Left hindlimb (tissue), 1 donor: Measurements from ENCODE around the gene OPHN1.
"Not testable (repeated sequence)": the region's sequence is repeated elsewhere in the genome, so short reads cannot be mapped to it uniquely, and the experiment has no call there.

ENCODE experiments used
- DNase-seq: peaks from one replicate; pipeline ENCODE4 v3.0.0-alpha.2; 2018

OPHN1 gene

GRCh38 chrX:68139791-68140190, 293.5 kb downstream of the OPHN1 start:
- DNase-seq, result no peak

DNA sequence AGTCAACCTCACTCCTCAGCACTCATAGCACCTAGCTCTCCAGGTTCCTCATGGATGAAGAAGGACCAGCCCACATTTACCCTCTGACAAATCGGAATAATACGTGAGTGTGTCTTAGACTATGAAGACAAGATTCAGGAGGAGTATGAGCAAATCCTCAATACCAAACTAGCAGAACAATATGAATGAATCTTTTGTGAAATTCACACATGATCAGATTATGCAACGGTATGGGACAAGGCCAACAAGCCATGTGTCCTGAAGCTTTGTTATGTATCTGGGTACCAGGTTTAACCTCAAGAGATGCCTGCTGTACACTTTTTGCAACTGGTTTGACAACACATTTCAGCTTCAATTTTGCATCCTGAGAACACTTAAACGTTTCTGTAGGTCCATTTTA, 300.1 kb downstream of the OPHN1 start:
- DNase-seq, result no peak

DNA sequence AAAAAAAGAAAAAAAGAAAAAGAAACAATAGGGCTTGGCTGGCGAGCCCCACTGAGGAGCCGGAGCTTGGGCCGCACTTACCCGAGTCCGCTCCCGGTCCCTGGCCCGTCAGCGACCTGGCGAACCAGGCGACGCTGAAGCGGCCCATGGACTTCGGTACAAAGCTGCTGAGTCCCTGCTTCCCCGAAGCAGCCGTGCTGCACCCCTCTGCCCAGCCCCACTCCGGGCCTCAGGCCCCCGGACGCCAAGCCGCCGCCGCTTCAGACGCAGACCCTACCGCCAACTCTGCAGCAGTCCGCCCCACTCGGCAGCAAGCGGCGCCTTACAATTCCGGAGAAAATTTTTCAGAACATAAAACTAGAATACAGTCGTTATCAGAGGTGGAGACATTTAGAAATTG, 300.5 kb downstream of the OPHN1 start:
- DNase-seq, result no peak

DNA sequence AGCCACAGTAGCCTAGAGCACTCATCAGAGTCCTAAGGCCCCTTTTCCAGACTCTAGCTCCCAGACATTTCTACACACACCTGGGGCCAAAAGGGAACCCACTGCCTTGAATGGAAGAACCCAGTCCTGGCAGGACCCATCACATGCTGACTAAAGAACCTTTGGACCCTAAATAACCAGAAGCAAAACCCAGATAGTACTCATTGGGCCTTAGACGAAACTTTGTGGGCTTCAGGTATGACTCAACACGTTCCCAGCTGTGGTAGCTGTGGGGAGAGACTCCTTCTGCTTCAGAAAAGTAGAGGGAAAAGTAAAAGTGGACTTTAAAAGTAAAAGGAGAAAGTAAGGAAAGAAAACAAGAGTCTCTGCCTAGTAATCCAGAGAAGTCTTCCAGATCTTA, 311.5 kb downstream of the OPHN1 start:
- no peak for DNase-seq

- DNase-seq, result no peak
These were observed 311.9 kb downstream of the OPHN1 start for GRCh38 chrX:68121371-68121770.

DNA sequence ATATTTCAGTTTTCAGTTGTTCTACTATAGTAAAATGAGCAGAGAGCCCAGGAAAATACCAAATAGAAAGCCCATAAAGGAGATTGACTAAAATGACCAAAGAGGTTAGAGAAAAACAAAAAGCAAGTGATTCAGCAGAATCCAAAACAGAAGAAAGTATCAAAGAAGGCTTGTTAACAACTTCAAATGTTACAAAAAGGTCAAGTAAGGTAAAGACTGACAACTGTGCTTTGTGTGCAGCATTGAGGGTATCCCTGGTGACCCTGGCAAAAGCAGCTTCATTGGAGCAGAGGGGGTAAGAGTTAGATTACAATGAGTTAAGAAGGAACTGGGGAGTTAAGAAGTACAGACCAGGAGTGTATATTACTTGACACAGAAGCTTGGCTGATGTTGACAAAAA, 317.9 kb downstream of the OPHN1 start:
- DNase-seq, result no peak

GRCh38 chrX:68114573-68115129, 318.6 kb downstream of the OPHN1 start:
- DNase-seq, result no peak

DNA sequence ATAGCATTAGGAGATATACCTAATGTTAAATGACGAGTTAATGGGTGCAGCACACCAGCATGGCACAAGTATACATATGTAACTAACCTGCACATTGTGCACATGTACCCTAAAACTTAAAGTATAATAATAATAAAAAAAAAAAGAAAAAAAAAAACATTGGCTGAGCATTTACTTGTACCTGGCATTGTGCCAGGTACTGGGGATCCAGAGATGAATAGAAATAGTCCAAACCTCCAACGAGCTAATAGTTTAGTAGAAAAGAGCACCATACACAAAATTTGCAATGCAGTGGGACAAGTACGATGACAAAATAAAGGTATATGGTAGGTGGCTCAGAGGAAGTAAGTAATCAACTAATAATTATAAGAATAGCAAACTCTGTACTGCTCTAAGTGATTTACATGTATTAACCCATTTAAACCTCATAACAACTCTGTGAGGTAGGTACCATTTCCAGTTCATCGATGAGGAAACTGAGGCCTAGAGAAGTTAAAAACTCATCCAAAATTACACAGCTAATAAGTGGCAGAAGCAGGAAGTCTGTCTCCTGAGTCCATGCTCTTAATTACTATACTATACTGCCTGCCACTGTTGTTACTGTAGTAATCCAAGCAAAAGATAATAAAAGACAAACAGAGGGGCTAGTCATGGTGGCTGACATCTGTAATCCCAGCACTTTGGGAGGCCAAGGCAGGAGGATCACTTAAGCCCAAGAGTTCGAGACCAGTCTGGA, 319.3 kb downstream of the OPHN1 start:
- DNase-seq, result no peak

- DNase-seq, result no peak
These were observed 321.0 kb downstream of the OPHN1 start for GRCh38 chrX:68112321-68112720.

DNA sequence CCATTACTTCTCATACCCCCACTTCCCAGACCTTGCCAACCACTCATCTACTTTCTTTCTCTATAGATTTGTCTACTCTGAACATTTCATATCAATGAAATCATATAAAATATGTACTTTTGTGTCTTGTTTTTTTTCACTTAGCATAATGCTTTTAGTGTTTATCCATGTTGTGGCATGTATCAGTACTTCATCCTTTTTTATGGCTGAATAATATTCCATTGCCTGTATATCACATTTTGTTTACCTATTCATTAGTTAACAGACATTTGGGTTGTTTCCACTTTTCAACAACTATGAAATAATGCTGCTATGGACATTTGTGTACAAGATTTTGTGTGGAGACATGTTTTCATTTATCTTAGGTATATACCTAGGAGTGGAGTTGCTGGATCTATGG, 324.1 kb downstream of the OPHN1 start:
- no peak for DNase-seq

DNA sequence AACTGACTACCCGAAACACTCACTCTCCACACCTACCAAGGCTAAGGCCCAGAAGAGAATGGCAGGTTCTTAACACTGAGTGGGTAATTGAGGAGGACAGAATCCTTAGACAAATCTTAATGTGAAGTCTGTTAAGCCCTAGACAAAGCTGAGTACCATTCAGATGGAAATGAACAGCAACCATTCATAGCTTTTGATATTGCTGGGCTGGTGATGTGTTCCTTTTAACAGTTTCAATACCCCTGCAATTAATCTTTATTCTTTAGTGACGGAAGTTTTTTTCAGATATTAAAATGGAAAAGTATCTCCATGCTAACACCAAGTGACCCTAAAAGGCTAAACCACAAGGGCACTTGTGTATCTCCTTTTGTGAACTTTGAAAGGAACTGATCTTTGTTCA, 334.9 kb downstream of the OPHN1 start:
- no peak for DNase-seq

GRCh38 chrX:68090266-68090665, 343.0 kb downstream of the OPHN1 start:
- no peak for DNase-seq

DNA sequence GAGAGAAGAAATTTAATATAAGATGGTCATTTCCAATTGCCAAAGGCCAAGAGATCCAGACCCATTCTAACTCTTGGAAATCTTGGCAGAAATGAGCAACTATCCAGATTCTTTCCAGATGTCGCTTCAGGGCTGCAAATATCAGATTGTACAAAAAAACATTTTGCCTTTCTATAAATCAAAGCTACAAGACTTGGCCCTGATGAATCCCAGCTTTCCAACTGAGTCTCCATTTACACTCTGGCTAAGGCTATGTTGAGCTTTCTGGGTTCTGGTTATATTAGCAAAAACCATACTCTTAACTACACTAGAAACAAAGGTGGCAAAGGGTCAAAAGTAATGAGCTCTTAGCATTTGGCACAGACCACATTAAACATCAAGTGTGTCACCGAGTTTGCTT, 345.8 kb downstream of the OPHN1 start:
- no peak for DNase-seq

GRCh38 chrX:68086709-68087108, 346.6 kb downstream of the OPHN1 start:
- no peak for DNase-seq

DNA sequence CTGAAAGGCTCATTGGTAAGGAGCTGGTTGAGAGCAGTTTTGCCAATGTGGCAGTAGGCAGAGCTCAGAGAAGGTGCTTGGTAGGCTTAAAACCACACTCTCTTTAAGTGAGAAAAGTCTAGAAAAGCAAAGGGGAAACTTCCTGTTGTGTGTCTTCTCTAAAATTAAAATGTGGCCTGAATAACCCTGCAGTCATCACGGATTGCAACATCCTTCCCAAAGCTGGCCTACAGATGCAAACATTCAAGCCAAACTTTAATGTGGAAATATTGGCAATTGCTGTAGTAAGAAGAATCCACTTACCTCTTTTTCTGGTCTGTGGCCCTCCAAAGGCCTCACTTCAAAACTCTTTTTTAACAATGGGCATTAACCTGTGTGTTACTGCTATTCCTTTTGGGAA, 348.5 kb downstream of the OPHN1 start:
- no peak for DNase-seq

DNA sequence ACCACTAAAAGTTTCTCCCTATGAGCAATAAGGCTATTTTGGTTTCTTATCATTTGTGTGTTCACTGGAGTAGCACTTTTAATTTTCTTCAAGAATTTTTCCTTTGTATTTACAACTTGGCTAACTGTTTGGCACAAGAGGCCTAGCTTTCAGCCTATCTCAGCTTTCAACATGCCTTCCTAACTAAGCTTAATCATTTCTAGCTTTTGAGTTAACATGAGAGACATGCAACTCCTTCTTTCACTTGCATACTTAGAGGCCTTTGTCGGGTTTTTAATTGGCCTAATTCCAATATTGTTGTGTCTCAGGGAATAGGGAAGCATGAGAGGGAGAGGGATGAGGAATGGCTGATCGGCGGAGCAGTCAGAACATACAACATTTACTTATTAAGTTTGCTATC, 349.8 kb downstream of the OPHN1 start:
- no peak for DNase-seq

DNA sequence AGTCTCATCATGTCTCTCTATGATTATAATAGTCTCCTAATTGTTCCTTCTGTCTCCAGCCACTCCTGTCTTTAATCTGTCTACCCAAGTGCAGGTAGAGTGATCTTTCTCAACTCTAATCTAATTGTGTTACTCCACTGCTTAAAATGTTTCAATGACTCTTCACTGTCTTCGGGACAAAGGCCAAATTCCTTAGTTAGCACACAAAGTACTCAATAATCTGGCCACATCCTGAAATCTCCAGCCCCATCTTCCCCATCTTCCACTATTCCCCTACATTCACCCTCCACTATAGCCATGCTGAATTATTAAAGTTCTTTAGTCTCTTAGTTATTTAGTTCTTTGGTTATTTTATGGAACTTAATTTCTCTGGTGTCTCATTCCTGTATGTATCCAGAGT, 353.3 kb downstream of the OPHN1 start:
- DNase-seq, result no peak

DNA sequence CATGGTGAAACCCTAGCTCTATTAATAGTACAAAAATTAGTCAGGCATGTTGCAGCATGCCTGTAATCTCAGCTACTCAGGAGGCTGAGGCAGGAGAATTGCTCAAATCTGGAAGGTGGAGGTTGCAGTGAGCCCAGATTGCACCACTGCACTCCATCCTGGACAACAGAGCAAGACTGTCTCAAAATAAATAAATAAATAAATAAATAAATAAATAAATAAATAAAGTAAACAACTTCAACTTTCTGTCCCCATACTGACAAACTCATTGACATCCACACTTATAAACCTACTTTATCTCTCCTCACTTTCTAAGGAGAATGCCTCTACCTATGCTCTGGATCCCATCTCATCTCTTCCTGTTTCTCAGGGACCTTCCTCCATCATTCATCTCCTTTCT, 354.5 kb downstream of the OPHN1 start:
- DNase-seq, result not testable (repeated sequence)

DNA sequence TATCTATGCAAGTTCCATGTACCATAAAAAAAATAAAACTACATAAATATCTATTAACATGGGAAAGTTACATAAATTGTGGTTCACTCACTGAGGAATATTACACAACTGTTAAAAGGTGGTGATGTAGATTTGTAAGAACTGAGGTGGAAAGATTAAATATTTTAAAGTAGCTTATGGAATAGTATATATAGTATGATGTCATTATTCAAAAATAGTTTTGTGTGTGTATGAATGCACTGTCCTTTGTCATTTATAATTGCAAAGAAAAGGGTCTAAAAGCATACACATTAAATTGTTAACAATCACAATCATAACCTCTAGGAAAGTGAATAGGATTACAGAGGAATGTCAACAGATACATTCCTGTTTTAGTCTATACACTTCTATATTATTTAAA, 355.9 kb downstream of the OPHN1 start:
- no peak for DNase-seq

DNA sequence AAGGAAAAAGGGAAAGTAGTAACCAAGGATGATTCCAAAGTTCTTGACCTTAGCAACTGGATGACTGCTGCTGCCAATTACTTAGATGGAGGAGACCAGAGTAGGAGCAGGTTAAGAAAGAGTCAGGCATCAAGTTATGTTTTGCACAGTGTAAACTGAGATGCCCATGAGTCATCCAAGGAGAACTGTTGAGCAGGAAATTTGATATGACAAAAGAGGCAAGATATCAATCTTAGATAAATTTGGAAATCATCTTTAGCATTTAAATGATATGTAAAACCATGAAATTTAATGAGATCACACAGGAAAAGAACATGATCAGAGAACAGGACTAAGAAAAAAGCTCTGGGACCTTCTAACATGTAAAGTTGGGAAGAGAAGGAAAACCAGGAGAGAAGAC, 361.3 kb downstream of the OPHN1 start:
- DNase-seq, result no peak

DNA sequence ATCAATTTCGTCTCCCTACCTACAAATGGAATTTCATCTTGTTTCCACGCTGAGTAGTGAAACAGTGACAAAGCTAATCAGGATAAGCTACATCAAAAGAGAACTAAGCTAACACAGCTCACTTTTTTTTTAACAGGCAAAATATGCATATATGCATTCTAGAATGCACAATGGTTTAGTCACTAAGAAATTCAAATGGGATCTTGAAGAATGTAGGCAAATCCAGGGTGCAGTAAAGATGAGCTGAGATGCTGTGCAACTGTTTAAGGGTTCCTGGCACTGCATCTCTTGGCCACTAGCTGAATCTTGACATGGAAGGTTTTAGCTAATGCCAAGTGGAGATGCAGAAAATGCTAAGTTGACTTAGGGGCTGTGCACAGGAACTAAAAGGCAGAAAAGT, 363.2 kb downstream of the OPHN1 start:
- not testable (repeated sequence) for DNase-seq

DNA sequence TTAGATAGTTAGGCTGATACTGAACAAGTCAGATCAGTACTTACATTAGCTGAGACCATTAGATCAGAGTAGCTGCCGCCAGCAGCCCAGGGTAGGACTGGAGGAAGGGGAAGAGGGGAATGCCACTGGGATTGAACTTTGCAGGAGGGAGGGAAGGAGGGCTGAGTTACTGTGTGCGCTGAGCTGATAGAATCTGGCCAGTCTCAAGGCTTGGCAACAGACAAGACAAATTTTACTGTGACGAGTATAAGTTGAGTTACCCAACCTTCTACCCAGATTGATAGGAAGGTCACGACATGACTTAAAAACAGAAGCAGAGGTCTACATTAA, 372.1 kb downstream of the OPHN1 start:
- DNase-seq, result no peak

GRCh38 chrX:68060506-68061205, 372.6 kb downstream of the OPHN1 start:
- no peak for DNase-seq

- no peak for DNase-seq
These were observed 373.8 kb downstream of the OPHN1 start for GRCh38 chrX:68059469-68059868.

GRCh38 chrX:68049466-68049865, 383.8 kb downstream of the OPHN1 start:
- no peak for DNase-seq
